ENCODE measurements around the gene ITGAX. TPM values are rescaled to one million over a fixed set of nuclear protein-coding genes. Genes with fewer than 3 reads are reported as not detected.

The ITGAX gene
- total RNA-seq, 4 donors from 2014 or later = 1.1 to 2.0 (median 1.2) TPM; not detected in 1

DNA sequence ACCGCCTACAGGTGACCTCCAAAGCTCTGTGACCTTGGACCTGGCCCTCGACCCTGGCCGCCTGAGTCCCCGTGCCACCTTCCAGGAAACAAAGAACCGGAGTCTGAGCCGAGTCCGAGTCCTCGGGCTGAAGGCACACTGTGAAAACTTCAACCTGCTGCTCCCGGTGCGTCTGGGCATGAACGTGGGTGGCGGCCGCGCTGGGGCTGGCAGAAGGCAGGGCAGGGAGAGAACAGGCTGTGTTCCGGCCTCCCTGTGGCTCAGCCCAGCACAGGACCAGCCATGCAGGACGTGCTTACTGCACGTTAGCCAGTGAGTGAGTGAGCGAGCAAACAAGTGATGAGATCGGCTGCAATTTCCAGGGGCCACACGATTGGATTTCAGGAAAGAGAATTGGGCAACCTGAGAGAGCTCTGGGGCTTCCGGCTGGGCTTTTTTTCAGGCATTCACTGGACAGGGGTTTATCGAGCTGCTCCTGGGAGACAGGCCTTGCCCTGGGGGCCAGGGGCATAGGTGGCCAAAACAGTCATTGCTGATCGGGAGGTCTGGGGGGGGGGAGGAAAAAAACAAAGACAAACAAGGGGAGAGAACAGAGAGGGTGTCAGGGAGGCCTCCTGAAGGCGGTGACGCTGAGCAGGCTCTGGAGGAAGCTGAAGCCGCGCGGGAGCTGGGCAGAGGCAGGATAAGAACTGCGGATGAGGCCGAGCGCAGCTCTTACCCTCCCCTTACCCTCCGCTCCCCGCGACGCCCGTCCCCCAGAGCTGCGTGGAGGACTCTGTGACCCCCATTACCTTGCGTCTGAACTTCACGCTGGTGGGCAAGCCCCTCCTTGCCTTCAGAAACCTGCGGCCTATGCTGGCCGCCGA lies 16.9 kb downstream of the ITGAX start:
- TF ChIP-seq EP300 (IDR thresholded peaks at IDR 0.05) (no peak), POLR2A (IDR thresholded peaks at IDR 0.05) (no peak), CTCF (IDR thresholded peaks at IDR 0.05) (no peak), POLR2AphosphoS5 (IDR thresholded peaks at IDR 0.05) (no peak)
- WGBS = 79% methylated on average over 38 of the region's 42 CpGs

GRCh38 chr16:31373235-31373634 lies 18.3 kb downstream of the ITGAX start:
- Histone ChIP-seq H3K27ac (no peak overlapping the region), H3K4me1 (no peaks in the 10 kb centered on the region), H3K4me3 (no peak overlapping the region), H3K9me3 (no peaks in the 10 kb centered on the region), H3K36me3 (no peaks in the 10 kb centered on the region), H3K27me3 (peaks cover 4% of the 10 kb centered on the region)
- 53% methylated on average over 14 of the region's 14 CpGs for WGBS
- TF ChIP-seq POLR2AphosphoS5 (IDR thresholded peaks at IDR 0.05) (no peak), CTCF (IDR thresholded peaks at IDR 0.05) (no peak), EP300 (IDR thresholded peaks at IDR 0.05) (no peak), POLR2A (IDR thresholded peaks at IDR 0.05) (no peak)
- DNase-seq (ENCODE audit: low spot score in 2 of 2) = no peak

More for the DNA sequence above, 16.9 kb downstream of the ITGAX start:
- DNase-seq (ENCODE audit: low spot score in 2 of 2) = no peak
- Histone ChIP-seq H3K9me3 (no peaks in the 10 kb centered on the region), H3K4me1 (no peaks in the 10 kb centered on the region), H3K27ac (no peak overlapping the region), H3K4me3 (no peak overlapping the region), H3K27me3 (peaks cover 4% of the 10 kb centered on the region), H3K36me3 (no peaks in the 10 kb centered on the region)

DNA sequence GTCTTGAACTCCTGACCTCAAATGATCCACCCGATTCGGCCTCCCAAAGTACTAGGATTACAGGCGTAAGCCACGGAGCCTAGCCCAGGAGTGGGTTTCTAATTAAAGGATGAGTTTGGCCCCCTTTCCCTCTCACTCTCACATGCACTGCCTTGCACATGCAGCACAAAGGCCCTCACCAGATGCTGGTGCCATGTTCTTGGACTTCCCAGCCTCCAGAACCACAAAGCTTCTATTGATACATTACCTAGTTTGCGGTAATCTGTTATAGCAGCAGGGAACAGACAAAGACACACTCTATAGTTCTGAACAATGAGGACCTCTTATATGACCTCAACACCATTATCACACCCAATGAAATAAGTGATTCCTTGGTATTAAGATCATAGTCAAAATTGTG lies 20.3 kb downstream of the ITGAX start:
- no peaks in the 10 kb centered on the region for H3K4me1 ChIP-seq
- no peaks in the 10 kb centered on the region for H3K36me3 ChIP-seq
- H3K27me3 ChIP-seq = peaks cover 7% of the 10 kb centered on the region
- no peak overlapping the region for H3K27ac ChIP-seq
- H3K4me3 ChIP-seq = no peak overlapping the region
- no peak for DNase-seq (ENCODE audit: low spot score in 2 of 2)
- no peaks in the 10 kb centered on the region for H3K9me3 ChIP-seq
- no peak for TF ChIP-seq CTCF (IDR thresholded peaks at IDR 0.05)
- no peak for TF ChIP-seq POLR2A (IDR thresholded peaks at IDR 0.05)
- TF ChIP-seq EP300 (IDR thresholded peaks at IDR 0.05) = no peak
- no peak for TF ChIP-seq POLR2AphosphoS5 (IDR thresholded peaks at IDR 0.05)
- WGBS = over 99% methylated on average over 5 of the region's 5 CpGs

DNA sequence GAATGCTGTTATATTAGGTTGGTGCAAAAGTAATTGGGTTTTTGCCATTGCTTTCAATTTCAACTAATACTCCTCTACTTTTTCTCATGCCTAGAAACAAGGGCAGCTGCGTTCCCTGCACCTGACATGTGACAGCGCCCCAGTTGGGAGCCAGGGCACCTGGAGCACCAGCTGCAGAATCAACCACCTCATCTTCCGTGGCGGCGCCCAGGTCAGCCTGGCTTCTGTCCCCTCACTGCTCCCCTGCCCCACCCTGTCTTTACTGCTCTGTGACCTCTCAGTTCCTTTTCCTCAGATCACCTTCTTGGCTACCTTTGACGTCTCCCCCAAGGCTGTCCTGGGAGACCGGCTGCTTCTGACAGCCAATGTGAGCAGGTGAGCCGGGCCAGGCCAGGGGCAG lies 21.7 kb downstream of the ITGAX start:
- Histone ChIP-seq H3K4me3 (no peak overlapping the region), H3K9me3 (no peaks in the 10 kb centered on the region), H3K27ac (no peak overlapping the region), H3K4me1 (no peaks in the 10 kb centered on the region), H3K27me3 (peaks cover 7% of the 10 kb centered on the region), H3K36me3 (no peaks in the 10 kb centered on the region)
- WGBS = 88% methylated on average over 8 of the region's 8 CpGs
- no peak for DNase-seq (ENCODE audit: low spot score in 2 of 2)
- TF ChIP-seq CTCF (IDR thresholded peaks at IDR 0.05) = no peak
- TF ChIP-seq EP300 (IDR thresholded peaks at IDR 0.05) = no peak
- TF ChIP-seq POLR2A (IDR thresholded peaks at IDR 0.05) = no peak

DNA sequence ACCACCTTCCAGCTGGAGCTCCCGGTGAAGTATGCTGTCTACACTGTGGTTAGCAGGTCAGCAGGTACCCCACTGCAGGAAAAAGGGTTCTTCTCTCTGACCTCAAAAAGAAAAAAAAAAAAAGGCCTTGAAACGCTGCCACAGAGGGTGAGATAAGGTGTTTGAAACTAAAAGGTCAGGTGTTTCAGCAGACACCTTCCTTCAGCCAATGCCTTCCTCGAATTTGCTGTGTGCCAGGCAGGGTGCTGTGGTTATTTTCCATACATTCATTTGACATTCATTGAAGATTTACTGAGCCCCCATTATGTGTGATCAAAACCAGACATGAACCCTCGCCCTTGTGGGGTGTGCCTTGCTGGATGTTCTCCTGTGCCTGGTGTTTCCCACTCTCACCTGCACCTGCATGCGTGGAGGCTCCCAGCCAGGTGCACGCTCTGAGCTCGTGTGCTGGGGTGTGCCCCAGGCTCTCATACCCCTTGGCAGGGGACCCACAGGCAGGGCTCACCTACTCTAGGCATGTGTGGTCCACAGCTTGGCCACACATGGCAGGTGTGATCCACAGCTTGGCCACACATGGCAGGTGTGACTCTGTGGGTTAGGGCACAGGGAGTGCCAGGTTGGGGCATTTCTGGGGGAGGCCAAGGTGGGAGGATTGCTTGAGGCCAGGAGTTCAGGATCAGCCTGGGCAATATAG lies 22.4 kb downstream of the ITGAX start:
- no peak overlapping the region for H3K27ac ChIP-seq
- no peak overlapping the region for H3K4me3 ChIP-seq
- H3K27me3 ChIP-seq = peaks cover 4% of the 10 kb centered on the region
- 60% methylated on average over 7 of the region's 7 CpGs for WGBS
- H3K9me3 ChIP-seq = no peaks in the 10 kb centered on the region
- TF ChIP-seq CTCF (IDR thresholded peaks at IDR 0.05) (no peak), POLR2A (IDR thresholded peaks at IDR 0.05) (no peak)
- H3K36me3 ChIP-seq = no peaks in the 10 kb centered on the region
- H3K4me1 ChIP-seq = no peaks in the 10 kb centered on the region
- DNase-seq (ENCODE audit: low spot score in 2 of 2) = no peak

Measured in suprapubic skin (tissue), 4 donors.